Measurements from ENCODE around the gene GPN2.

The GPN2 gene

GRCh38 chr1:26889551-26890466 is at the start of gene GPN2:
TSS of gene GPN2 (minus strand) at chr1:26890283. CDS start at chr1:26890096, 187 bp downstream.
- peak; percentile 54 to 65 for DNase-seq (ENCODE audit: low read depth in 2 of 2)

DNA sequence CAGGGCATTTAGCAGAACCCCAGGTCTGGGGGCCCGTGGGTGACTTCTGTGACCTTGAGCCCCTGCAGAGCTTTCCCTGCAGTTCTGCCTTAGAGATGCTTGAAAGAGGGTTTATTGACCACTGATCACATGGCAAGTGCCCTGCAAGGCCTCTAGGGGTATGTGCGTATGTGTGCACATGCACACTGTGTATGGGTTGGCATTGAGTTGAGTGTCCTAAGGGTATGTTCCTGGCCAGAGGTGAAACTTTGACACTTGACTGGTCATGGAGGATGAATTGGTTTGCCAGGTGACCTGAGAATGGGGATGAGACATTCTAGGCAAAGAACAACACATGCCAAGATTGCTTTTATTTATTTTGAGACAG is 48.6 kb upstream of the GPN2 start:
- no peak for DNase-seq (ENCODE audit: low read depth in 2 of 2)

- no peak for DNase-seq (ENCODE audit: low read depth in 2 of 2)
Observed at GRCh38 chr1:26938004-26938658, 48.0 kb upstream of the GPN2 start.

DNA sequence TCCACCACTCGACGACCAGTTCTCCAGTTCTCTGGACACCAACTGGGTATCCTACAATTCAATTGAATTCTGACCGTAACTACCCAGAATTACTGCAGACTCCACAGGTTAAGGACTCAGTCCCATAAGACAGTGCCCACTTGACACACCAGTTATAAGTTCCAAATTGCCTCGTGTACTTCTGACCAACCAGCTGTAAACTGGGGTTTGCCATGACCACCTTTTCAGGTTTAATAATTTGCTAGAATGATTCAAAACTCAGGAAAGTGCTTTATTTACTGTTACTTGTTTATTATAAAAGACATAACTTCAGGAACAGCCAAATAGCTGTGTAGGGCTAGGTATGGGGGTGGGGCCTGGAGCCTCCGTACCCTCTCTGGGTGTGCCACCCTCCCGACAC is 46.7 kb upstream of the GPN2 start:
- no peak for DNase-seq (ENCODE audit: low read depth in 2 of 2)

GRCh38 chr1:26932531-26932930 is 42.4 kb upstream of the GPN2 start:
- DNase-seq (ENCODE audit: low read depth in 2 of 2), result no peak

DNA sequence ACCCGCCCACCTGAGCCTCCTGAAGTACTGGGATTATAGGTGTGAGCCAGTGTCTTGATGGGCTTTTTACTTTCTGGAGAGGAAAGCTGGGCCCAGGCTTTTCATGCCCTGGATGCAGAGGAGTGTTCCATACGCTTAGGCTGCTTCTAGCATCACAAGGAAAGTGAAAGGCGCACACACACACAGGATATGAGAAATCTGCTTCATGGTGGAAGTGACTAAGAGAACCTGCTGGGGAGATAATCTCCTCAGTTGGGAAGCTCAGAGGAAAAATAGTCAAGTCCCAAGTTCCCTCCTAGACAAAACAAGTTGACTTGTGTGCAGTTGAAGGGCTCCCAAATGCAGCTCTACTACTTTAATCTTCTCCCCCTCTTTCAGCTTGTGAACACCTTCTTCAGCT is 33.6 kb upstream of the GPN2 start:
- no peak for DNase-seq (ENCODE audit: low read depth in 2 of 2)

GRCh38 chr1:26922901-26923300 is 32.8 kb upstream of the GPN2 start:
- DNase-seq (ENCODE audit: low read depth in 2 of 2), result no peak

- no peak for DNase-seq (ENCODE audit: low read depth in 2 of 2)
Observed at GRCh38 chr1:26922431-26922729, 32.3 kb upstream of the GPN2 start.

- peak; percentile 89 to 92 for DNase-seq (ENCODE audit: low read depth in 2 of 2)
Observed at GRCh38 chr1:26921540-26922430, 31.7 kb upstream of the GPN2 start, which contains the start of gene NUDC. TSS of gene NUDC (plus strand) at chr1:26921743. CDS start at chr1:26921849, 106 bp downstream.

- no peak for DNase-seq (ENCODE audit: low read depth in 2 of 2)
Observed at GRCh38 chr1:26921126-26921539, 31.1 kb upstream of the GPN2 start.

DNA sequence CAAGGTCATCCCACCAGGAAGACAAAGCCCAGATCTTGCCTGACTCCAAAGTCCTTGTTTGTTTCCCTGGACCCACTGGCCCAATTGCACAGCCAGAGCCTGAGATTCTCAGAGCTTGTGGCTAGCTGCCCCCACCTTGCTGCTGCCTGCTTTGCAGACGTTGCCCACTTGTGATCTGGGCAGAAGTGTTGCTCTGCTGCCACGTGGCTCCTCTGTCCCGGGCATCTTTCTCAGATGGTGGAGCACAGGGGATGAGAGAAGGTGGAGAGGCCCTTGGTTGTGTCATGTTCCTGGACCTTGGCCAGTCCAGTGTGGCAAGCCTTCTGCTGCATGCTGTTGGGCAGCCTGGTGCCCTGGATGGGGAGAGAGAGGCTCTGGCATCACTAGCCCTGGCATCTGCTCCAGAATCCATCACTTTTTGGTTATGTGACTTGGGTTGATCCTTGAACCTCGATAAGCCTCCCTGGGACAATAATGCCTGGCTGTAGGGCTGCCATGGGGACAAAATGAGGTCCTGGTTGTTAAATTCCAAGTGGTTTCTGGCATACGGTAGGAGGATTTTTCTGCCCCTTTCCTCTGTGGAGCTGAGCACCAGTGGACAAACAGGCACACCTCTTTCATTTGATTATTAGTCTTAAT is 25.2 kb upstream of the GPN2 start:
- DNase-seq (ENCODE audit: low read depth in 2 of 2), result no peak

GRCh38 chr1:26913754-26914619 is 23.9 kb upstream of the GPN2 start, which contains the start of gene NR0B2:
TSS of gene NR0B2 (minus strand) at chr1:26913975. CDS start at chr1:26913940, 35 bp downstream.
- DNase-seq (ENCODE audit: low read depth in 2 of 2), result no peak

GRCh38 chr1:26913389-26913753 is 23.3 kb upstream of the GPN2 start:
- DNase-seq (ENCODE audit: low read depth in 2 of 2), result no peak

GRCh38 chr1:26912147-26912490 is 22.0 kb upstream of the GPN2 start:
- no peak for DNase-seq (ENCODE audit: low read depth in 2 of 2)

GRCh38 chr1:26911399-26912146 is 21.5 kb upstream of the GPN2 start:
- DNase-seq (ENCODE audit: low read depth in 2 of 2), result no peak

DNA sequence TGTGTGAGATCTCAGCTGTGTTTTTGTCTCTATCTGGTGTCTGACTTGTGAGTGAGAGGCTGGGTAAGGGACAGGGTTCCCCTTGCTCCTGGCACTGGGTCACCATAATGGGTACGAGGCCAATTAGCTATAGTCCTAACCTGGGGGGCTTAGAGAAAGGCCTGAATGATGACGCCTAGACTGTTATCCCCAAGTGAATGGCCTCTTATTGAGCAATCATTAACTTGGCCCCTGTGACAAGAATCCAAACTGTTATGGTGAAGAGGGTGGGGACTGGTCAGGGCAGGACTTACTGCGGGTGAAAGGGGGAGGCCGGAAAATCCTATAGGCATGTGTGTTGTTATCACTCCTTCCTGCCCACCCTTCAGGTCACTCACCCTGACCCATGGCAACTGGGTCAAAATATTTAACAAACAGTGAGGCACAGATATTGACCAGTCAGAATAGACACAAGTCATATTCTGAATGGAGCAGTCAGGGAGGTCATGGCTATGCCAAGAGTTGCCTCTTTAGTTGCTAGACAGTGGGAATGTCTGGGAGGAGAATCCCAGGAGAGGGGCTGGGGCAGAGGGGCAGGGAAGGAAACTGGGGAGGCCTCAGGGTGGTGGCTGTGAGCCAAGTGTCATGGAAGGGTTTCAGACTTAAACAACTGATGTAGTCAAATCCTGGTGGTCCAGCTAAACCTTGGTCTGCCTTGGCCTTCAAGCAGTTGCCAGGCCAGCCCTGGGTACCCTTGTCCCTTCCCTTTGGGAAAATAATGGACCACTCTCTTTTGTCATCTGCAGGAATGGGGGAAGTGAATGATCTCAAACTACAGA is 20.5 kb upstream of the GPN2 start:
- no peak for DNase-seq (ENCODE audit: low read depth in 2 of 2)

DNA sequence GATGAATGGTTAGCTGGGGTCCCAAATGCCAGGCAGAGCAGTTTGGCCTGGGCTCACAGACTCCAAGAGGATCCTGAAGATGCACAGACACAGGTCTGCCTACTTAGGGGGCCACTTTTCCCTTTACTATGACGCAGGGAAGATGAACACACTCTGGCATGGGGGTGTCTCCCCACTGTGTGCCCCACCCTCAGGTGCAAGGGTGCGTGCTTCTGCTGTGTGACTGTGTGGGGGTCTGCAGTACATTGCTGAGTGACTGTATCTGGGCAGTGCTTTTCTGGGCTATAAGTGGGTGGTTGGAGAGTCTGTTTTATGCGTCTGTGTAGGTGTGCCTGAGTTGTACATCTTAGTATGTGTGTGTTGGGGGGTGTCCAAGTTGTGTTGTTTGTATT is 19.9 kb upstream of the GPN2 start:
- no peak for DNase-seq (ENCODE audit: low read depth in 2 of 2)

GRCh38 chr1:26907071-26907917 is 17.2 kb upstream of the GPN2 start:
- no peak for DNase-seq (ENCODE audit: low read depth in 2 of 2)

Data from activated CD4-positive, alpha-beta T cell treated with anti-CD3 and anti-CD28 coated beads for 24 hours (primary cell).